ENCODE data around the gene EIF6. TPM values are rescaled to one million over a fixed set of nuclear protein-coding genes. Genes with fewer than 3 reads are reported as not detected.

The EIF6 gene
- polyA plus RNA-seq, 3 donors, result 94.3 to 222 (median 190) TPM

DNA sequence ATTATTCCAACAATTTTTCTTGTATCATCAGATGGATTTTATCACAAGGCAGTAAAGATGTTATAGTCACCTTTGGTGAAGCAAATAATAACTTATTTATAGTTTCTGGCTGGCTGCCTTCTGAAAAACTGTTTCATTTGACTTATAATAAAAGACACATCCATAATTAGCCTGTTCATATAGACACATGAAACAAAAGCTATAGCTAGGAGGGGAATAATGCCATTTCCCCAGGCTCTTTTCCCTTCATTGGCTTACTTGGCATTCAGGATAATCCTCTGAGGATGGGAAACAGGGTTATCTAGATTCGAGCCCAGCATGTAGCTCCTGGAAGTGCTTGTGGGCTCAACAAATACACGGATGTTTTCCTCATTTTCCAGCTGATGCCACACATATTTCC is 40.6 kb downstream of the EIF6 start:
- no peaks in the 10 kb centered on the region for H3K27me3 ChIP-seq (ENCODE audit: control insufficient read depth in 2 of 2, insufficient read depth in 2 of 2, low read length in 2 of 2)
- H3K9me3 ChIP-seq (replicated peaks in 1 of 2; ENCODE audit: control insufficient read depth in 1 of 2, insufficient read depth in 1 of 2, low read length in 2 of 2), result no peaks in the 10 kb centered on the region
- no CpG with 5 or more reads among the region's 2 CpGs for WGBS (ENCODE audit: insufficient coverage)

DNA sequence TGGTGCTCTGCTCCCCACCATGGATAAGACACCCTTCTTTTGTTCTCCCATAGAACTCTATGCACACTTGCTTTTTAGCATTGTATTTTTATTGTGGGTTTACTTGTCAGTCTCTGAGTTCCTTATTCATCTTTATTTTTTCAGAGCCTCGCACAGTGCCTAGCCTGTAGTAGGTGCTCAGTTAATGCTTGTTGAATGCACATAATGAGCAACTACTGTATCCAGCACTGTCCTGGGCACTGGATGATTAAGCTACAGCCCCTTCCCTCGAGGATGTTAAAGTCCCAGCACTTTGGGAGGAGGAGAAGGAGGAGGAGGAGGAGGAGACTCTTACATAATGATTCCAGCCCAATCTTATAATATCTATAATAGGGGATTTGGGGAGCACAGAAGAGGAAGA is 41.3 kb downstream of the EIF6 start:
- Histone ChIP-seq H3K4me2 (replicated peaks; ENCODE audit: extremely low read depth, low read length, poor library complexity, severe bottlenecking) (no peak overlapping the region), H3K27ac (ENCODE audit: low read depth in 1 of 2, low read length in 2 of 2) (no peak overlapping the region), H3K27me3 (ENCODE audit: control insufficient read depth in 2 of 2, insufficient read depth in 2 of 2, low read length in 2 of 2) (no peaks in the 10 kb centered on the region), H3K36me3 (replicated peaks in 1 of 2; ENCODE audit: control insufficient read depth in 1 of 2, insufficient read depth in 2 of 2, low read length in 2 of 2) (no peaks in the 10 kb centered on the region), H3K4me3 (replicated peaks in 1 of 3; ENCODE audit: low read depth in 2 of 3, low read length in 3 of 3) (no peak overlapping the region), H3K4me1 (ENCODE audit: control insufficient read depth in 1 of 2, insufficient read depth in 2 of 2, low read length in 2 of 2) (peaks cover 8 to 12% of the 10 kb centered on the region in 2 donors), H2AFZ (ENCODE audit: insufficient read depth, low read depth, low read length, poor library complexity, severe bottlenecking) (no peak overlapping the region), H4K20me1 (ENCODE audit: insufficient read depth, low read length) (no peaks in the 10 kb centered on the region), H3K9ac (ENCODE audit: insufficient read depth, low read length, poor library complexity, severe bottlenecking) (no peak overlapping the region), H3K9me3 (replicated peaks in 1 of 2; ENCODE audit: control insufficient read depth in 1 of 2, insufficient read depth in 1 of 2, low read length in 2 of 2) (no peaks in the 10 kb centered on the region), H3K79me2 (ENCODE audit: insufficient read depth, low read length) (no peaks in the 10 kb centered on the region)
- no peak overlapping the region for H3K27ac Mint-ChIP-seq
- no peak for DNase-seq
- H3K27me3 Mint-ChIP-seq (ENCODE audit: low read depth in 3 of 3), result peaks cover 0 to 4% (median 0%) of the 10 kb centered on the region in 3 donors
- intact Hi-C loops (cut with micrococcal nuclease), result no loop called here
- peaks cover 19% of the 10 kb centered on the region for H3K4me1 Mint-ChIP-seq
- H3K4me3 Mint-ChIP-seq, result no peak overlapping the region
- WGBS (ENCODE audit: insufficient coverage), result no CpG with 5 or more reads among the region's 2 CpGs
- no peak for TF ChIP-seq CTCF (IDR thresholded peaks at IDR 0.05)
- no peaks in the 10 kb centered on the region for H3K9me3 Mint-ChIP-seq
- H3K36me3 Mint-ChIP-seq, result peaks cover 4 to 5% of the 10 kb centered on the region in 2 donors

More for the DNA sequence above, 40.6 kb downstream of the EIF6 start:
- H4K20me1 ChIP-seq (ENCODE audit: insufficient read depth, low read length), result no peaks in the 10 kb centered on the region
- H3K4me2 ChIP-seq (replicated peaks; ENCODE audit: extremely low read depth, low read length, poor library complexity, severe bottlenecking), result no peak overlapping the region
- peaks cover 4 to 5% of the 10 kb centered on the region in 2 donors for H3K36me3 Mint-ChIP-seq
- intact Hi-C loops (cut with micrococcal nuclease), result no loop called here
- no peak overlapping the region for H2AFZ ChIP-seq (ENCODE audit: insufficient read depth, low read depth, low read length, poor library complexity, severe bottlenecking)
- H3K4me3 ChIP-seq (replicated peaks in 1 of 3; ENCODE audit: low read depth in 2 of 3, low read length in 3 of 3), result no peak overlapping the region
- no peaks in the 10 kb centered on the region for H3K36me3 ChIP-seq (replicated peaks in 1 of 2; ENCODE audit: control insufficient read depth in 1 of 2, insufficient read depth in 2 of 2, low read length in 2 of 2)
- peaks cover 0 to 4% (median 0%) of the 10 kb centered on the region in 3 donors for H3K27me3 Mint-ChIP-seq (ENCODE audit: low read depth in 3 of 3)
- no peak overlapping the region for H3K27ac ChIP-seq (ENCODE audit: low read depth in 1 of 2, low read length in 2 of 2)
- no peaks in the 10 kb centered on the region for H3K9me3 Mint-ChIP-seq
- no peak for TF ChIP-seq CTCF (IDR thresholded peaks at IDR 0.05)
- no peak overlapping the region for H3K27ac Mint-ChIP-seq
- no peaks in the 10 kb centered on the region for H3K79me2 ChIP-seq (ENCODE audit: insufficient read depth, low read length)
- H3K4me1 Mint-ChIP-seq, result peaks cover 12% of the 10 kb centered on the region
- H3K4me3 Mint-ChIP-seq, result no peak overlapping the region
- H3K4me1 ChIP-seq (ENCODE audit: control insufficient read depth in 1 of 2, insufficient read depth in 2 of 2, low read length in 2 of 2), result peaks cover 2 to 5% of the 10 kb centered on the region in 2 donors
- DNase-seq, result no peak
- H3K9ac ChIP-seq (ENCODE audit: insufficient read depth, low read length, poor library complexity, severe bottlenecking), result no peak overlapping the region
